ENCODE measurements around the gene WNT3. TPM values are rescaled to one million over a fixed set of nuclear protein-coding genes. Genes with fewer than 3 reads are reported as not detected.

Gene WNT3
- total RNA-seq, 4 donors from 2014 or later, result 0.46 to 0.90 TPM; not detected in 2

GRCh38 chr17:46837521-46837920, 19.0 kb upstream of the WNT3 start:
- Histone ChIP-seq H3K4me1 (no peaks in the 10 kb centered on the region), H3K27me3 (peaks cover 0 to 7% of the 10 kb centered on the region in 2 donors), H3K36me3 (no peaks in the 10 kb centered on the region), H3K4me3 (no peak overlapping the region), H3K9me3 (no peaks in the 10 kb centered on the region), H3K27ac (no peak overlapping the region)
- DNase-seq, result no peak
- intact Hi-C loops (cut with DNase I; ENCODE audit: low total_unique reads), result no loop called here
- TF ChIP-seq POLR2A (IDR thresholded peaks at IDR 0.05) (no peak), CTCF (IDR thresholded peaks at IDR 0.05) (no peak)

DNA sequence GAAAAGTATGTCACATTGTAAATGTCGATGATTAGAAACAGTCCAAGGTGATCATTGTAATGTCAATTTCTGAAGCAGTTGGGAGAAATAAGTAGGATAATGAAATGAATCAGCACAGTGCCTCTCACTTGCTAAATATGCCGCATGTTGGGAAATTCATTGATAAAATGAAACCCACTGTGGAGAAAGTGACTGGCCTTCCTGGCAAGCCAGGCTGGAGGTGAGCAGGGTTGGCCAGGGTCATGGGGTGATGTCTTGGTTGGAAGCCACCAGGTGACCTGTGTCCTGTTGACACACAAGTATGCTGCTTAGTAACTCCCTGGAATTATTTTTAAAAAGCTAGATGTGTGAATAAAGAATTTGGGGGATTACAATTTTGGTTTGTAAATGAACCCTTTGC, 18.0 kb upstream of the WNT3 start:
- intact Hi-C loops (cut with DNase I; ENCODE audit: low total_unique reads), result no loop called here
- Histone ChIP-seq H3K9me3 (no peaks in the 10 kb centered on the region), H3K27me3 (peaks cover 0 to 5% of the 10 kb centered on the region in 2 donors), H3K4me1 (no peaks in the 10 kb centered on the region), H3K27ac (no peak overlapping the region), H3K36me3 (no peaks in the 10 kb centered on the region), H3K4me3 (no peak overlapping the region)
- no peak for DNase-seq
- TF ChIP-seq CTCF (IDR thresholded peaks at IDR 0.05), result no peak
- no peak for TF ChIP-seq POLR2A (IDR thresholded peaks at IDR 0.05)

DNA sequence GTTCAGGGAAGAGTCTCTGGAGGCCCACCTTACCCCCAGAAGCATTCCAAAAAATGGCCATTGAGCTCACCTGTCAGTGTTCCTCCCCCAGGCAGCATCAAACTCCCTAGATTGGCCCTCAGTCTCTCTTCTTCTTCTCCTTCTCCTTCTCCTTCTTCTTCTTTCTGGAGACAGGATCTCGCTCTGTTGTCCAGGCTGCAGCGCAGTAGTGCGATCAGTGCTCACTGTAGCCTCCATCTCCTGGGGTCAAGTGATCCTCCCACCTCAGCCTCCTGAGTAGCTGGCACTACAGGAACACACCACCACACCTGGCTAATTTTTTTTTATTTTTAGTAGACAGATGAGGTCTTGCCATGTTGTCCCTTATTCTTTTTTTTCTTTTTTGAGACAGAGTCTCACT, 16.4 kb upstream of the WNT3 start:
- no peak for DNase-seq
- intact Hi-C loops (cut with DNase I; ENCODE audit: low total_unique reads), result no loop called here
- no peak overlapping the region for H3K4me3 ChIP-seq

DNA sequence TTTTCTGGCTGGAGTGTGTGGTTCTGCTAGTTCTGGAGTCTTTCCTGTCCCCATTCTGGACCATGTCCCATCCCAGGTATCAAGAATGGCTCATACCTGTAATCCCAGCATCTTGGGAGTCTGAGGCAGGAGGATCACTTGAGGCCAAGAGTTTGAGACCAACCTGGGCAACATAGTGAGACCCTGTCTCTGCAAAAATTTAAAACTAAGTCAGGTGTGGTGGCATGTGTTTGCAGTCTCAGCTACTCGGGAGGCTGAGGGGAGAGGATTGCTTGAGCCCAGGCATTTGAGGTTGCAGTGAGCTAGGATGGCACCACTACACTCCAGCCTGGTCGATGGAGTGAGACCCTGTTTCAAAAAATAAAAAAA, 15.3 kb upstream of the WNT3 start:
- intact Hi-C loops (cut with DNase I; ENCODE audit: low total_unique reads), result no loop called here
- TF ChIP-seq POLR2A (IDR thresholded peaks at IDR 0.05) (no peak), CTCF (IDR thresholded peaks at IDR 0.05) (no peak)
- Histone ChIP-seq H3K9me3 (no peaks in the 10 kb centered on the region), H3K36me3 (no peaks in the 10 kb centered on the region), H3K4me1 (no peaks in the 10 kb centered on the region), H3K27ac (no peak overlapping the region), H3K27me3 (no peaks in the 10 kb centered on the region), H3K4me3 (no peak overlapping the region)
- no peak for DNase-seq

More for the DNA sequence above, 16.4 kb upstream of the WNT3 start:
- H3K27ac ChIP-seq, result no peak overlapping the region
- H3K27me3 ChIP-seq, result no peaks in the 10 kb centered on the region
- TF ChIP-seq POLR2A (IDR thresholded peaks at IDR 0.05) (no peak), CTCF (IDR thresholded peaks at IDR 0.05) (no peak)
- H3K9me3 ChIP-seq, result no peaks in the 10 kb centered on the region
- H3K36me3 ChIP-seq, result no peaks in the 10 kb centered on the region
- H3K4me1 ChIP-seq, result no peaks in the 10 kb centered on the region

- H3K27ac ChIP-seq, result no peak overlapping the region
- intact Hi-C loops (cut with DNase I; ENCODE audit: low total_unique reads), result no loop called here
- no peaks in the 10 kb centered on the region for H3K4me1 ChIP-seq
- H3K9me3 ChIP-seq, result no peaks in the 10 kb centered on the region
- H3K27me3 ChIP-seq, result no peaks in the 10 kb centered on the region
- no peak for DNase-seq
- no peak overlapping the region for H3K4me3 ChIP-seq
- TF ChIP-seq CTCF (IDR thresholded peaks at IDR 0.05), result no peak
- H3K36me3 ChIP-seq, result no peaks in the 10 kb centered on the region
Observed at GRCh38 chr17:46832945-46833839, 14.7 kb upstream of the WNT3 start.

Data from uterus (tissue), 4 donors.